Naive thymus-derived CD4-positive, alpha-beta T cell (primary cell): ENCODE measurements around the gene CEP164. TPM values are rescaled to one million over a fixed set of nuclear protein-coding genes. Genes with fewer than 3 reads are reported as not detected.
A peak's percentile ranks its signal among the peaks of the same experiment; 100 is the strongest.

ENCODE experiments used
- ATAC-seq: fragments of 150-1000 bp; cut with Tn5 transposase; 2 replicates; pipeline ENCODE4 v1.10.0; 2021; ENCODE audit warnings: mild to moderate bottlenecking, moderate library complexity
- CTCF ChIA-PET: fragments of 350-600 bp; sonication (Branson Sonifier 250); formaldehyde crosslinking; loops from one replicate; lab custom pipeline; 2021; ENCODE audit warnings: antibody characterized with exemption; lab: Charles Lee
- POLR2A ChIA-PET: fragments of 350-600 bp; sonication (Branson Sonifier 250); formaldehyde crosslinking; loops from one replicate; lab custom pipeline; 2021; ENCODE audit warnings: antibody characterized with exemption, inconsistent platforms; lab: Charles Lee
- DNase-seq, 9 donors: peaks; one replicate each; pipeline versions ENCODE4 v3.0.0 to v3.0.0-alpha.2; 2020 to 2022; ENCODE audit warnings: mixed read lengths in 1 of 9
- H3K27ac ChIP-seq: one replicate; pipeline ENCODE4 v1.7.0; 2013; ENCODE audit warnings: mild to moderate bottlenecking, low read depth, low read length, moderate library complexity
- H3K27me3 ChIP-seq, 2 donors: one replicate each; pipeline ENCODE4 v1.7.0; 2013; ENCODE audit warnings: low read length in 2 of 2, mild to moderate bottlenecking in 2 of 2, moderate library complexity in 2 of 2; ENCODE audit not compliant: control insufficient read depth in 2 of 2, insufficient read depth in 2 of 2
- H3K36me3 ChIP-seq, 3 experiments: 1 replicate in 2 of 3; 2 replicates in 1 of 3; pipeline ENCODE4 v1.7.0; 2013; ENCODE audit warnings: low read length in 3 of 3, mild to moderate bottlenecking in 3 of 3, moderate library complexity in 1 of 3; ENCODE audit not compliant: insufficient read depth in 3 of 3, control insufficient read depth in 2 of 3
- H3K4me1 ChIP-seq, 2 donors: one replicate each; pipeline ENCODE4 v1.7.0; 2013; ENCODE audit warnings: low read length in 2 of 2, mild to moderate bottlenecking in 2 of 2, moderate library complexity in 1 of 2; ENCODE audit not compliant: control insufficient read depth in 2 of 2, insufficient read depth in 2 of 2
- H3K4me3 ChIP-seq: 2 replicates; pipeline ENCODE4 v1.7.0; 2013; ENCODE audit warnings: mild to moderate bottlenecking, low read length
- H3K9me3 ChIP-seq, 3 experiments: 1 replicate in 2 of 3; 2 replicates in 1 of 3; pipeline ENCODE4 v1.7.0; 2013; ENCODE audit warnings: low read length in 3 of 3; ENCODE audit not compliant: control insufficient read depth in 2 of 3
- H3K27ac Mint-ChIP-seq, 9 donors: one replicate each; pipeline ENCODE4 v1.8.0; 2020 to 2022; ENCODE audit warnings: mixed read lengths in 9 of 9, mild to moderate bottlenecking in 8 of 9, moderate library complexity in 5 of 9, inconsistent platforms in 2 of 9
- H3K27me3 Mint-ChIP-seq, 5 donors: one replicate each; pipeline ENCODE4 v1.8.0; 2021 to 2022; ENCODE audit warnings: mixed read lengths in 5 of 5, mild to moderate bottlenecking in 1 of 5
- H3K36me3 Mint-ChIP-seq, 5 donors: one replicate each; pipeline ENCODE4 v1.8.0; 2020 to 2022; ENCODE audit warnings: mixed read lengths in 5 of 5, mild to moderate bottlenecking in 3 of 5, inconsistent platforms in 1 of 5
- H3K4me1 Mint-ChIP-seq, 7 donors: one replicate each; pipeline ENCODE4 v1.8.0; 2020 to 2022; ENCODE audit warnings: mixed read lengths in 7 of 7, mild to moderate bottlenecking in 3 of 7, inconsistent platforms in 1 of 7
- H3K4me3 Mint-ChIP-seq, 10 donors: one replicate each; pipeline ENCODE4 v1.8.0; 2020 to 2022; ENCODE audit warnings: mild to moderate bottlenecking in 10 of 10, mixed read lengths in 10 of 10, moderate library complexity in 6 of 10, inconsistent platforms in 2 of 10
- H3K9me3 Mint-ChIP-seq, 11 donors: one replicate each; pipeline ENCODE4 v1.8.0; 2020 to 2022; ENCODE audit warnings: mixed read lengths in 11 of 11, mild to moderate bottlenecking in 4 of 11, inconsistent platforms in 1 of 11, moderate library complexity in 1 of 11
- intact Hi-C, 2 donors: fragments of 100-400 bp; cut with micrococcal nuclease; formaldehyde crosslinking; loops; one replicate each; pipeline ENCODE4 v1.15.1; 2023
- polyA plus RNA-seq, 2 donors: library from polyadenylated mRNA; unstranded; fragments of 300-500 nt; fragmentation: Illumina TruSeq; gene quantifications; one replicate each; pipeline ENCODE4 v1.2.3, GENCODE V29; 2021
- total RNA-seq, 6 experiments: library from RNA in 5 of 6; stranded (reverse) in 5 of 6; gene quantifications; 1 replicate in 5 of 6; 2 replicates in 1 of 6; pipeline ENCODE4 v1.2.3 and lab custom pipeline; 2021 to 2026

Gene CEP164
- total and polyA plus RNA-seq, 7 experiments from 2014 or later, result 16.2 to 47.6 (median 36.7) TPM

- Mint-ChIP-seq H3K4me3 (no peak overlapping the region), H3K9me3 (no peaks in the 10 kb centered on the region), H3K27me3 (no peaks in the 10 kb centered on the region), H3K27ac (peak overlapping the region in 1 of 9 donors; percentile 11), H3K36me3 (peaks cover 8 to 78% (median 27%) of the 10 kb centered on the region in 5 donors), H3K4me1 (no peaks in the 10 kb centered on the region)
- no peak overlapping the region for H3K27ac ChIP-seq
- intact Hi-C loops, result no loop called here
- no peaks in the 10 kb centered on the region for H3K4me1 ChIP-seq
- ATAC-seq, result no peak
- H3K4me3 ChIP-seq, result no peak overlapping the region
- ChIA-PET POLR2A (no interaction called here), CTCF (no interaction called here)
- H3K9me3 ChIP-seq, result no peaks in the 10 kb centered on the region
- DNase-seq, result no peak
- peaks cover 0 to 81% (median 0%) of the 10 kb centered on the region in 3 experiments for H3K36me3 ChIP-seq
- H3K27me3 ChIP-seq, result no peaks in the 10 kb centered on the region
Measured at GRCh38 chr11:117378976-117379865, 51.6 kb downstream of the CEP164 start.

- peaks cover 0 to 80% (median 4%) of the 10 kb centered on the region in 3 experiments for H3K36me3 ChIP-seq
- Mint-ChIP-seq H3K36me3 (peaks cover 7 to 78% (median 25%) of the 10 kb centered on the region in 5 donors), H3K27me3 (no peaks in the 10 kb centered on the region), H3K4me3 (no peak overlapping the region), H3K27ac (no peak overlapping the region), H3K9me3 (no peaks in the 10 kb centered on the region), H3K4me1 (peaks cover 0 to 2% (median 0%) of the 10 kb centered on the region in 7 donors)
- ChIA-PET CTCF (interaction anchor here (0.6 kb wide), 1 partner anchor 108 kb away, joined by 4 read pairs; no protein-coding TSS in a partner anchor), POLR2A (no interaction called here)
- intact Hi-C loops, result no loop called here
- no peaks in the 10 kb centered on the region for H3K4me1 ChIP-seq
- DNase-seq, result no peak
- no peak overlapping the region for H3K4me3 ChIP-seq
- no peaks in the 10 kb centered on the region for H3K27me3 ChIP-seq
- H3K9me3 ChIP-seq, result no peaks in the 10 kb centered on the region
- ATAC-seq, result no peak
- no peak overlapping the region for H3K27ac ChIP-seq
Measured at GRCh38 chr11:117380676-117381075, 53.0 kb downstream of the CEP164 start.

- no peak overlapping the region for H3K27ac Mint-ChIP-seq
- intact Hi-C loops, result no loop called here
- H3K36me3 Mint-ChIP-seq, result peaks cover 2 to 77% (median 24%) of the 10 kb centered on the region in 5 donors
Measured at GRCh38 chr11:117381481-117382387, 54.1 kb downstream of the CEP164 start.

GRCh38 chr11:117382746-117383145 lies 55.1 kb downstream of the CEP164 start:
- Histone ChIP-seq H3K4me1 (no peaks in the 10 kb centered on the region), H3K36me3 (peaks cover 0 to 83% (median 7%) of the 10 kb centered on the region in 3 experiments), H3K27ac (no peak overlapping the region), H3K4me3 (no peak overlapping the region), H3K9me3 (no peaks in the 10 kb centered on the region), H3K27me3 (no peaks in the 10 kb centered on the region)
- ChIA-PET CTCF (no interaction called here), POLR2A (no interaction called here)
- intact Hi-C loops, result no loop called here
- peaks cover 0 to 2% (median 0%) of the 10 kb centered on the region in 7 donors for H3K4me1 Mint-ChIP-seq
- no peak overlapping the region for H3K4me3 Mint-ChIP-seq
- no peaks in the 10 kb centered on the region for H3K9me3 Mint-ChIP-seq
- DNase-seq (no peak), ATAC-seq (no peak)
- H3K36me3 Mint-ChIP-seq, result peaks cover 2 to 71% (median 28%) of the 10 kb centered on the region in 5 donors
- peak overlapping the region in 1 of 9 donors; percentile 81 for H3K27ac Mint-ChIP-seq
- H3K27me3 Mint-ChIP-seq, result no peaks in the 10 kb centered on the region

More at GRCh38 chr11:117381481-117382387, 54.1 kb downstream of the CEP164 start:
- Mint-ChIP-seq H3K27me3 (no peaks in the 10 kb centered on the region), H3K4me1 (peaks cover 0 to 2% (median 0%) of the 10 kb centered on the region in 7 donors), H3K4me3 (no peak overlapping the region), H3K9me3 (no peaks in the 10 kb centered on the region)
- Histone ChIP-seq H3K27me3 (no peaks in the 10 kb centered on the region), H3K36me3 (peaks cover 0 to 80% (median 4%) of the 10 kb centered on the region in 3 experiments), H3K4me3 (no peak overlapping the region), H3K27ac (no peak overlapping the region), H3K9me3 (no peaks in the 10 kb centered on the region), H3K4me1 (no peaks in the 10 kb centered on the region)
- ChIA-PET CTCF (no interaction called here), POLR2A (no interaction called here)
- DNase-seq (no peak), ATAC-seq (no peak)

GRCh38 chr11:117384045-117384444 lies 56.4 kb downstream of the CEP164 start:
- no peak overlapping the region for H3K4me3 Mint-ChIP-seq
- H3K27ac Mint-ChIP-seq, result peak overlapping the region in 1 of 9 donors; percentile 38
- POLR2A ChIA-PET, result no interaction called here
- DNase-seq (no peak), ATAC-seq (no peak)
- H3K4me1 Mint-ChIP-seq, result peaks cover 0 to 2% (median 0%) of the 10 kb centered on the region in 7 donors
- H3K36me3 ChIP-seq, result peaks cover 0 to 87% (median 7%) of the 10 kb centered on the region in 3 experiments
- no peaks in the 10 kb centered on the region for H3K9me3 Mint-ChIP-seq
- H3K27me3 Mint-ChIP-seq, result no peaks in the 10 kb centered on the region
- H3K27ac ChIP-seq, result no peak overlapping the region
- H3K9me3 ChIP-seq, result no peaks in the 10 kb centered on the region
- peaks cover 5 to 75% (median 34%) of the 10 kb centered on the region in 5 donors for H3K36me3 Mint-ChIP-seq
- no peaks in the 10 kb centered on the region for H3K4me1 ChIP-seq
- CTCF ChIA-PET, result no interaction called here
- H3K27me3 ChIP-seq, result no peaks in the 10 kb centered on the region
- H3K4me3 ChIP-seq, result no peak overlapping the region
- intact Hi-C loops, result no loop called here

GRCh38 chr11:117385471-117385870 lies 57.8 kb downstream of the CEP164 start:
- intact Hi-C loops, result no loop called here
- no peak overlapping the region for H3K4me3 Mint-ChIP-seq
- peaks cover 0 to 78% (median 7%) of the 10 kb centered on the region in 3 experiments for H3K36me3 ChIP-seq
- ATAC-seq (no peak), DNase-seq (no peak)
- H3K9me3 ChIP-seq, result no peaks in the 10 kb centered on the region
- H3K4me3 ChIP-seq, result no peak overlapping the region
- no peaks in the 10 kb centered on the region for H3K9me3 Mint-ChIP-seq
- H3K27ac Mint-ChIP-seq, result peak overlapping the region in 1 of 9 donors; percentile 23
- no peaks in the 10 kb centered on the region for H3K27me3 ChIP-seq
- no peak overlapping the region for H3K27ac ChIP-seq
- ChIA-PET POLR2A (no interaction called here), CTCF (no interaction called here)
- H3K4me1 ChIP-seq, result no peaks in the 10 kb centered on the region
- H3K36me3 Mint-ChIP-seq, result peaks cover 9 to 71% (median 41%) of the 10 kb centered on the region in 5 donors
- no peaks in the 10 kb centered on the region for H3K27me3 Mint-ChIP-seq
- H3K4me1 Mint-ChIP-seq, result peaks cover 0 to 3% (median 0%) of the 10 kb centered on the region in 7 donors
